Spleen (tissue), 7 donors: ENCODE measurements around the gene THAP4.

Source experiments
- CTCF ChIP-seq, 11 experiments: fragments of 200-600 bp in 7 of 11; fragments of 450-650 bp in 4 of 11; sonication (generic) in 4 of 11; IDR thresholded peaks in 8 of 11; conservative IDR thresholded peaks in 3 of 11; 1 replicate in 7 of 11; 2 replicates in 4 of 11; pipeline versions ENCODE4 v1.4.0 to v1.8.0; 2016 to 2021; ENCODE audit warnings: antibody characterized with exemption in 11 of 11, inconsistent platforms in 4 of 11, mild to moderate bottlenecking in 1 of 11
- POLR2A ChIP-seq, 3 donors: fragments of 450-650 bp; IDR thresholded peaks; one replicate each; pipeline ENCODE4 v1.5.1; 2017; ENCODE audit warnings: antibody characterized with exemption in 3 of 3, mild to moderate bottlenecking in 1 of 3
- donor health status: DM: no; HTN: no; CAD: no; lungs with moderate emphysema.
- donor health status: DM: no; HTN: no; CAD: no.
- donor health status: DM: no; HTN: no; CAD: no.

GRCh38 chr2:241542278-241542605 lies 94.7 kb downstream of the THAP4 start:
- TF ChIP-seq POLR2A (IDR thresholded peaks at IDR 0.05) = no peak
- TF ChIP-seq CTCF (IDR thresholded peaks at IDR 0.05 in 8 of 11, conservative IDR thresholded peaks at IDR 0.05 in 3 of 11) = no peak
